GM19468 (cell line): ENCODE results near the gene TNFRSF18.
"Not testable (repeated sequence)": the region's sequence is repeated elsewhere in the genome, so short reads cannot be mapped to it uniquely, and the experiment has no call there.

Experiments used
- ATAC-seq: cut with Tn5 transposase; IDR thresholded peaks from one replicate; pipeline ENCODE4 v1.9.1; 2021; ENCODE audit warnings: mild to moderate bottlenecking, moderate library complexity, moderate number of reproducible peaks; ENCODE audit not compliant: unreplicated experiment; ENCODE audit errors: extremely low read depth

TNFRSF18 gene

GRCh38 chr1:1181938-1182410 is 24.4 kb downstream of the TNFRSF18 start:
- ATAC-seq, result no peak

GRCh38 chr1:1181129-1181937 is 25.1 kb downstream of the TNFRSF18 start:
- no peak for ATAC-seq

- no peak for ATAC-seq
Observed at GRCh38 chr1:1179983-1180861, 26.2 kb downstream of the TNFRSF18 start.

GRCh38 chr1:1179346-1179982 is 26.9 kb downstream of the TNFRSF18 start:
- ATAC-seq, result no peak

GRCh38 chr1:1178794-1179331 is 27.5 kb downstream of the TNFRSF18 start:
- no peak for ATAC-seq

- no peak for ATAC-seq
Observed at GRCh38 chr1:1177452-1178206, 28.8 kb downstream of the TNFRSF18 start.

- ATAC-seq, result no peak
Observed at GRCh38 chr1:1176931-1177330, 29.5 kb downstream of the TNFRSF18 start.

- ATAC-seq, result not testable (repeated sequence)
Observed at GRCh38 chr1:1176063-1176761, 30.2 kb downstream of the TNFRSF18 start.

GRCh38 chr1:1175221-1176062 is 30.9 kb downstream of the TNFRSF18 start:
- ATAC-seq, result no peak

GRCh38 chr1:1173793-1174415 is 32.5 kb downstream of the TNFRSF18 start, which contains the start of gene TTLL10:
TSS of gene TTLL10 (plus strand) at chr1:1173880. CDS start at chr1:1179216, 5,336 bp downstream.
- ATAC-seq, result no peak

GRCh38 chr1:1173061-1173792 is 33.2 kb downstream of the TNFRSF18 start:
- no peak for ATAC-seq

- no peak for ATAC-seq
Observed at GRCh38 chr1:1171546-1172340, 34.6 kb downstream of the TNFRSF18 start.

GRCh38 chr1:1171161-1171545 is 35.2 kb downstream of the TNFRSF18 start:
- ATAC-seq, result no peak

GRCh38 chr1:1170215-1171091 is 35.9 kb downstream of the TNFRSF18 start:
- ATAC-seq, result no peak
